Measurements from ENCODE around the gene SLAMF6.
"Not testable (repeated sequence)": the region's sequence is repeated elsewhere in the genome, so short reads cannot be mapped to it uniquely, and the experiment has no call there.

SLAMF6 gene

GRCh38 chr1:160542303-160542945, 19.4 kb upstream of the SLAMF6 start:
- DNase-seq (ENCODE audit: low spot score) = no peak

DNA sequence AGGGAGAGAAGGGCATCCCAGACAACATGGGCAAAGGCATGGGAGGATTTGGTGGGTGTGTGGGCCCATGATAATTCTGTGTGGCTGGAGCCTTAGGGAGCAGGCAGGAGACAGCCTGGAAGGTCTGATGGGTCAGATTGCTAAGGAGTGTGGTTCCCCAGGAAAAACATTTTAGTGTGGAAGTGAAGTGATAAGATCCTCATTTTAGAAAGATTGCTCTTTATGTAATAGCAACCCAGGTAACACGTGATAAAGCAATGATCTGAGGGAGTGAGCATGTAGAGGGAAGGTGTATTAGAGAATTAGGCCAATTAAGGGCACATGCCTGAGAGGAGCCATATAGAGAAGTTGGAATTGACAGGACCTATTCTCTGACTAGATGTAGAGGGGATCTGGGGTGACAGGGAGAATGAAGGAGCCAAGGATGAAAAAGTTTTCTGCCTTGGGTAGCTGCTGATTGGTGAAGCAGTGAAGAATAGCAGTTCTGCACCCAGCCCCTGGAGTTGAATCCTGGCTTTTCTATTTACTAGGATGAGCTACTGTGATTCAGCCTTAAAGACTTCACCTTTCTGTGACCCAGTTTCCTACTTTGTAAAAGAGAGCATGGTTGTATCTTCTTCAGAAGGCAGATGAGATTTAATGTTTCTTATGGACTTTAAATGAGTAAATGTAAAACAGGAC, 18.7 kb upstream of the SLAMF6 start:
- DNase-seq (ENCODE audit: low spot score) = no peak

GRCh38 chr1:160540859-160541233, 17.8 kb upstream of the SLAMF6 start:
- DNase-seq (ENCODE audit: low spot score) = no peak

DNA sequence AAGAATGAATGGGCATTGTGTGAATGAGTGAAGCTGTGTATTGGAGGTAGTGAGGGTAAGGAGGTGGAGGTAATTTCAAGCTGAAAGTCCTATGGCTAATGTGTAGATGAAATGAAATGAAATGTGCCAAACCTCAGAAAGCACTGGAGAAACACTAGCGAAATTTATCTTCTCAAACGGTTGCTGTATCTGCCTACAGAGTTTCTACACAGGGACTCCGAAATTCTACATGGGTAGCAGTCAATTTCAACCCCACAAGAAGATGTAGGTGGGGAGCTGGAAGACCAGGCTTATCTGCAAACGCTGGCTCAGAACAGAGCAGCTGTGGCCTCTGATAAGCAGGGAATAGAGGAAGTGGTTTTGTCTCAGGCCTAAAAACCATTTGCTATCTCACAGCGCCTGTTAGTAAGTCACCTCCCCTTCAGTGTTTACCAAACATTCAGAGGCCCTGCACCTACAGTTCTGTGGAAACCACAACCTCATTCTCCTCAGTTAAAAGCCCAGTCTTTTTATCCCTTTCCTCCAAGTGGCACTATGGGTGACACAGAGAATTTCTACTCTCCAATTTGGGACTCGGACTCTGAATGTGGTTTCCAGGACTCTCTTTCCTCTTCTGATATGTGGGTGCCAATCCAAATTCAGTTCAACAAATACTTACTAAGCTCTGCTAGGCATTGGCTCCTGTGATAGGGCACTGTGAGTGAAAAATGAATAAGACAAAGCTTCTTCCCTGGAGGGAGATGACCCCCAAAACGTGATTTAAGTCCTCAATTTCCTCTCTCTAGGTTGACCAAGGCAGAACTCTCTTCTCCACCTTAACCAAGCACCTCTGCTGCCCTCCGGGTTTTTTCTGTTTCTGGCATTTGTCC, 17.2 kb upstream of the SLAMF6 start:
- DNase-seq (ENCODE audit: low spot score) = no peak

DNA sequence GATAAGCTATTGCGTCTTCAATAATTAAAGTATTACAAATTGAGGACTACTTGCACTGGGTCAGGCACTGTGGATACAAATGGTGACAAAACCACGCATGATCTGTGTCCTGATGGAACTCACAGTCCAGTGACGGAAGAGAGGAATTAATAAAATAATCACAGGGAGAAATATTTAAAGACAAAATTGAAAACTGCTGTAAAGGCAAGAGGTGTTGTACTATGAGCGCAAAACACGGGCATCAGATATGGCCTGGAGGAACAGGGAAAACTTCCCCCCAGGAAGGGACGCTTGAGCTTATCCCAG, 16.6 kb upstream of the SLAMF6 start:
- DNase-seq (ENCODE audit: low spot score) = no peak

GRCh38 chr1:160538985-160539651, 16.1 kb upstream of the SLAMF6 start:
- no peak for DNase-seq (ENCODE audit: low spot score)

DNA sequence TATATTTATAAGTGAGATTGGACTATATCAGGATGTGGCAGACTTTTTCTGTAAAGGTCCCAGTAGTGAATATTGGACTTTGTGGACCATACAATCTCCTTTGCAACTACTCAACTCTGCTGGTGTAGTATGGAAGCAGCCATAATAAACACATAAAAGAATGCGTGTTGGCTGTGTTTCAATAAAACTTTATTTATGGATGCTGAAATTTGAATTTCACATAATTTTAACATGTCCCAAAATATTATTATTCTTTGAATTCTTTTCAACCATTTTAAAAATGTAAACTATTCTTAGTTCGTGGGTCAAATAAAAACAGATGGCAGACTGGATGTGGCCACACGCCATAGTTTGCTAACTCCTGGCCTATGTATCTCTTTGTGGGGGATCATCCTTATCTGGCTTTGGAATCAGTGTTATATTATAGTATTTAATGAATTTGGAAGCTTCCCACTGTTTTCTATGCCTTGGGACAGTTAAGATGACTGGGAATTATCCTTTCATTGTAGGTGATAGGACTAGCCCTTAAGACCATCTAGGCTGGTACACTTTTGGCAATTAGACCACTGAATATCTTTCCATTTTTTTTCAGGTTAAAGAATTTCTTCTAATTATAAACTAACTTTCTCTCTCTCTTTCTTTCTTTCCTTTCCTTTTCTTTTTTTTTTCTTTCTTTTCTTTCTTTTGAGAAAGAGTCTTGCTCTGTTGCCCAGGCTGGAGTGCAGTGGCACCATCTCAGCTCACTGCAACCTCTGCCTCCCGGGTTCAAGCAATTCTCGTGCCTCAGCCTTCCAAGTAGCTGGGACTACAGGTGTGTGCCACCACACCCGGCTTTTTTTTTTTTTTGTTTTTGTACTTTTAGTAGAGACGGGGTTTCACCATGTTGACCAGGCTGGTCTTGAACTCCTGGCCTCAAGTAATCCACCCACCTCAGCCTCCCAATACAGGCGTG, 14.9 kb upstream of the SLAMF6 start:
- no peak for DNase-seq (ENCODE audit: low spot score)

GRCh38 chr1:160534823-160535605, 12.0 kb upstream of the SLAMF6 start:
- DNase-seq (ENCODE audit: low spot score) = no peak

- DNase-seq (ENCODE audit: low spot score) = not testable (repeated sequence)
Measured at GRCh38 chr1:160532557-160532813, 9.4 kb upstream of the SLAMF6 start.

GRCh38 chr1:160531809-160532556, 8.9 kb upstream of the SLAMF6 start:
- not testable (repeated sequence) for DNase-seq (ENCODE audit: low spot score)

GRCh38 chr1:160529401-160529952, 6.4 kb upstream of the SLAMF6 start:
- DNase-seq (ENCODE audit: low spot score) = not testable (repeated sequence)

DNA sequence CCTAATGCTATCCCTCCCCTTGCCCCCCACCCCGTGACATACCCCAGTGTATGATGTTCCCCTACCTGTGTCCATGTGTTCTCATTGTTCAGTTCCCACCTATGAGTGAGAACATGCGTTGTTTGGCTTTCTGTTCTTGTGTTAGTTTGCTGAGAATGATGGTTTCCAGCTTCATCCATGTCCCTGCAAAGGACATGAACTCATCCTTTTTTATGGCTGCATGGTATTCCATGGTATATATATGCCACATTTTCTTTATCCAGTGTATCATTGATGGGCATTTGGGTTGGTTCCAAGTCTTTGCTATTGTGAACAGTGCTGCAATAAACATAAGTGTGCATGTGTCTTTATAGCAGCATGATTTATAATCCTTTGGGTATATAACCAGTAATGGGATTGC, 734 bp upstream of the SLAMF6 start:
- DNase-seq (ENCODE audit: low spot score) = not testable (repeated sequence)

GRCh38 chr1:160522136-160522535, 919 bp downstream of the SLAMF6 start:
- DNase-seq (ENCODE audit: low spot score) = no peak

DNA sequence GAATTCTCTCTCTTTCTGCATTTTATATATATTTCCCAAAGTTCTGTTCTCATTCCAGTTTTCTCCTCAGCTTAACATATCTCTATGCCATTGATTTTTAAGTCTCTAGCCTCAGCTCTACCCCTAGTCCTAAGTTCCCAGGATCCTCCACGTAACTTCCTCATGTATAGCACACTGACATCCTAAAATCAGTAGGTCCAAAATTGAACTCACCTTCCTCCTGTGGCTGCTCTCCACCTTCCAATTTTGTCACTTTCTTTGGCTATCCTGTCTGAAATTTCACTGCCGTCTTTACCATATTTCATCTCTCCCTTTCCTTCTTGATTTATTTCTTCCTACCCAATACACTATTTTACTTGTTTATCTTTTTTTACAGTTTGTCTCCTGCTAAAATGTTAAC, 1.5 kb downstream of the SLAMF6 start:
- no peak for DNase-seq (ENCODE audit: low spot score)

DNA sequence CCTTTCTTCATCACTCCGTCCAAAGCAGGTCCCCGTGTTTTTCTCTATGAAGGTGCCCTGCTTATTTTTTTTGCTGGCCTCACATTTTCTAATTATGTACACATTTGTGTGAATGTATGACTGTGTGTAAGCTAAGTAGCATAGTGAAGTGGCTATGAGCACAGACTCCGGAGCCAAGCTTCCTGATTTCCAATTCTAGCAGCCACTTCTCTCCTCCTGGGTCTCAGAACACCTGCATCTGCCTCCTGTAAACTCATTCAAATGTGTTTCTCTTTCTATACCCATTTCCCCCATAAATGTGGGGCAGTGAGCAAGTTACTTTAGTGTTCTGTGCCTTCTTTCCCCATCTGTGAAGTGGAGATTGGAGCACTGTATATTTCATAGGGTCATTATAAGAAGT, 2.1 kb downstream of the SLAMF6 start:
- DNase-seq (ENCODE audit: low spot score) = no peak

DNA sequence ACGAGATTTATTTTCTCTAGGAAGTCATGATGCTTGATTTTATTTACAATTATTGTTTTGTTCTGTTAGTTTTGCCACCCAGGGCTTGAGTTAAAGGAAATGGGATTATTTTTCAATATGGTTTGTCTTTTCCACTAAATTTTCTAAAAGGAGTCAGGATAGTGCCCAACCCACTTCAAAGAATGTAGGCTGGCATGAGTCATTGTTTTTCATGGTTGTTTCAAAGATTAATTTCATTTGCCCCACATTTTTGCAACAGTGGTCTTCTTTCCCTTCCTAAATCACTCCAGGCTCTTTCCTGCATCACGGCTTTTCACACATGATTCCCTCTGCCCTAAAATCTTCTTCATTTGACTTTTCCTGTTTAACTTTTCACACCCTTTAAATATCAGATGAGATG, 2.5 kb downstream of the SLAMF6 start:
- DNase-seq (ENCODE audit: low spot score) = no peak

DNA sequence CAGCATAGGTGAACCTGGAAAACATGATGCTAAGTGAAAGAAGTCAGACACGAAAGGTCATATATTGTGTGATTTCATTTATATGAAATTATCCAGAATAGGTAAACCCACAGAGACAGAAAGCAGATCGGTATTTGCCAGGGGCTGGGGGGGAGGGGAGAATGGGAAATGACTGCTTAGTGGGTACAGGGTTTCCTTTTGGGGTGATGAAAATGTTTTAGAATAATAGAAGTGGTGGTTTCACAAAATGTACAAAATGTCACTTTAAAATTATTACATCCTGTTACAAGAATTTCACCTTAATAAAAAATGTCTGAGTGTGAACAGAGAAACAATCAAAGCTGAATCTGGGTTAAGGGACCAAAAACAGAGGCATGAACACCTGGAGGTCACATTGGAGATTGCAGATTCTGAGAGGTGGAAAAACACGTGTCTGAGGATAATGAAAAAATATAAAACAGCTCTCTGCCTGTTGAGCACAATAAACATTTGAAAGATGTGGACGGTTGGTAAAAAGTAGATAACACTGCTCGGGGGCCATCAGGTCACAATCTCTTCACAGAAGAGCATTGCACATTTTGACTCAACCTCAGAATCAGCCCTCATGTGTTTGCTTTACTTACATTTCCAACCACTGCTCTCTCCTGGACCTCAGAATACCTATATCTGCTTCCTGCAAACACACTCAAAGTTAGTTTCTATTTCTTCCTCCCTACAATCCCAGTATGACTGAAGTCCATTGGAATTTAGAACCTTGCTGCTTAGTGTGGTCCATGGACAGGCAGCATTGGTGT, 3.2 kb downstream of the SLAMF6 start:
- DNase-seq (ENCODE audit: low spot score) = no peak

GRCh38 chr1:160517519-160517918, 5.5 kb downstream of the SLAMF6 start:
- DNase-seq (ENCODE audit: low spot score) = not testable (repeated sequence)

DNA sequence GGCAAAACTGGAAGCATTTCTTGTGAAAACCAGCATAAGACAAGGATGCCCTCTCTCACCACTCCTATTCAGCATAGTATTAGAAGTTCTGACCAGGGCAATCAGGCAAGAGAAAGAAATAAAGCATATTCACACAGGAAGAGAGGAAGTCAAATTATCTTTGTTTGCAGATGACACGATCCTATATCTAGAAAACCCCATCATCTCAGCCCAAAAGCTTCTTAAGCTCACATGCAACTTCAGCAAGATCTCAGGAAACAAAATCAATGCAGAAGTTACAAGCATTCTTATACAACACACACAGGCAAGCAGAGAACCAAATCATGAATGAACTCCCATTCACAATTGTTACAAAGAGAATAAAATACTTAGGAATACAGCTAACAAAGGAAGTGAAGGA, 7.1 kb downstream of the SLAMF6 start:
- not testable (repeated sequence) for DNase-seq (ENCODE audit: low spot score)
